IPS DF 6.9 (cell line): ENCODE results near the gene NCOA1.
A peak's percentile ranks its signal among the peaks of the same experiment; 100 is the strongest.
"Not testable (repeated sequence)": the region's sequence is repeated elsewhere in the genome, so short reads cannot be mapped to it uniquely, and the experiment has no call there.

ENCODE experiments used
- DNase-seq: peaks from one replicate; pipeline ENCODE4 v3.0.0-alpha.2; 2013; ENCODE audit warnings: low read depth, low spot score
- H3K27ac ChIP-seq: one replicate; pipeline ENCODE4 v1.5.1; 2013; ENCODE audit warnings: low read length, control low read depth
- H3K27me3 ChIP-seq: 2 replicates; pipeline ENCODE4 v1.6.1; 2013; ENCODE audit warnings: mild to moderate bottlenecking, low read length; ENCODE audit not compliant: control insufficient read depth, insufficient read depth
- H3K36me3 ChIP-seq: 2 replicates; pipeline ENCODE4 v1.6.1; 2013; ENCODE audit warnings: low read length; ENCODE audit not compliant: control insufficient read depth, insufficient read depth
- H3K4me1 ChIP-seq: 2 replicates; pipeline ENCODE4 v1.6.1; 2013; ENCODE audit warnings: low read length; ENCODE audit not compliant: control insufficient read depth, insufficient read depth
- H3K4me3 ChIP-seq: 2 replicates; pipeline ENCODE4 v1.5.1; 2013; ENCODE audit warnings: mild to moderate bottlenecking, low read length
- H3K9me3 ChIP-seq: 2 replicates; pipeline ENCODE4 v1.6.1; 2013; ENCODE audit warnings: low read length, inconsistent platforms; ENCODE audit not compliant: control insufficient read depth, insufficient read depth
- WGBS: extraction: QIAGEN DNeasy Blood & Tissue Kit; methylation state at CpG from one replicate; pipeline ENCODE4 v1.1.7; 2013; ENCODE audit warnings: mixed read lengths, missing lambda C conversion rate; ENCODE audit not compliant: insufficient read length, insufficient coverage; 5-methylcytosine and 5-hydroxymethylcytosine counted together

The NCOA1 gene

DNA sequence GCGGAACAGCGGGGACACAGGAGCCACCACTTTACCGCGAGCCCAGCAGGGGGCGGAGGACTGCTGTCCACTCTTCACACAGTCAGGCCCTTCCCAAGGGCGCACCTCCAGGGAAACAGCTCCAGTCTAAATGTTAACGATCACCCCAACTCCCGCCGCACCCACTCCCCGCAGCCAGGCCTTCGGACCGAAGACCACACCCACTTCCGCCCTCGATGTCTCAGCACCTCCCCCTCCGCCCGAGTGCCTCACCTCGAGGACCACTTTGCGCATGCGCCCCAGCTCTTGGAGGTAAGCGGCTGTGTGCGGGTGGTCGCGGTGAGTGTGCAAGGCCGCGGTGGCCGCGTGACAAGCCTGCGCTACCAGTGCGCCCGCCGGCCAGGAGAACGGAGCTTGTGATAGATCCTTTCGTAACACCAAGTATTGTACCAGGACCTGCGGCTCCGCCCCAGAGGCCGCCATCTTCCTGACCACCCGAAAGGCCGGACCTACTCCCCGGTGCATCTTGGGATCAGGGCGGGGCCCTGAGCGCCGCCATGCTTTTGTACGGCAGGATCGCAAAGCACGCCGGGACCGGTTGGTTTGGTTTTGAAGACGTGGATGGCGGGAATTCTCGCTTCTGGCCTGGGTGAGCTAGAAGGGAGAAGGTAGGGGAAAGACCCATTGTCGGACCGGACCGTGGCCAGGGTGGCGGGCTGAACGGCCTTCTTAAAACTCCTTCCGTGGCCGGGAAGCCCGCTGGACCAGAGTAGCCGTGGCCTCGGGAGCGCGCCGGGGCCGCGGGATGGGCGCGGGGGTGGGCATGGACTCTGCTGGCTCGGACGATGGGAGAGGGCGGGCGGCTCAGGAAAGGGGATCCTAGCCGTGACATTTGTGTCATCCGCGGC, 302.1 kb downstream of the NCOA1 start, which contains the start of the genes CENPO and PTRHD1:
Gene CENPO (plus strand): TSS at position 552 of the 887 bp plus-strand sequence. CDS start 495 bp downstream, outside the sequence.
Gene PTRHD1 (minus strand): TSS at position 518 of the 887 bp plus-strand sequence. CDS start 14 bp downstream, at position 504.
- H3K4me1 ChIP-seq = no peaks in the 10 kb centered on the region; the same call in 1 of the 2 replicates
- WGBS = no CpG with 5 or more reads among the region's 74 CpGs
- H3K9me3 ChIP-seq = no peaks in the 10 kb centered on the region
- H3K27ac ChIP-seq = no peak within 1 kb of the TSS
- H3K36me3 ChIP-seq = no peaks in the 10 kb centered on the region; the same call in 1 of the 2 replicates
- no peaks in the 10 kb centered on the region for H3K27me3 ChIP-seq
- peak; percentile 90 for DNase-seq
- peak within 1 kb of the TSS; percentile 89 for H3K4me3 ChIP-seq

DNA sequence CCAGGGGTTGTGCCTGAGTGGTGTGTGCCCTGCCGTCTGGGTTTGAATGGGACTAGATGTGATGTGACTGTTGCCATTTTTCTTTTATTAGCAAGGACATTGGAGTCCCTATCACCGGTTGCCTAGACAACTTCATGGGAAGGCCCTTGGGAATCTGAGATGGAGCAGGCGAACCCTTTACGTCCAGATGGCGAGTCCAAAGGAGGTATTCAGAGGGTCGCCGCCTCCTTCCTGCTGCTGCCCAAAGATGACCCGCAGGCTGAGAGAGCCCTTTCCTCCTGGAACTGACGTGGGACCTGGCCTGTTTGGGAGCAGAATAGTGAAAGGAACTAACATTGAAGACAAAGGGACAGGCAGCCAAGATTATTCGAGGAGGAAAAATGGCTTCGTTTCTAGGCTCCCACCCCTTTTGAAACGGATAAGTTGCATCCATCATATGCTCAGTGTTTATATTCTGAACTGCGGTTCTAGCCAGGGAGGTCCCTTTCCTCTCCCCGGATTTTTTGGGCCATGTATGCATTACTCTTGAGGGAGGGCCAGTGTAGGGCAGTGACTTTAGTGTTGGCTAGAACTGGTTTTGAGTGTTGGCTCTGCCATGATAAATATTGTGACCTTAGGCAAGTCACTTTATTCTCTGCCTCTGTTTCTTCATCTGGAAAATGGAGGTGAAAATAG, 302.8 kb downstream of the NCOA1 start:
- no peaks in the 10 kb centered on the region; the same call in 1 of the 2 replicates for H3K4me1 ChIP-seq
- no CpG with 5 or more reads among the region's 14 CpGs for WGBS
- no peaks in the 10 kb centered on the region; the same call in 1 of the 2 replicates for H3K36me3 ChIP-seq
- no peak for DNase-seq
- no peak overlapping the region for H3K27ac ChIP-seq
- no peaks in the 10 kb centered on the region for H3K27me3 ChIP-seq
- H3K9me3 ChIP-seq = no peaks in the 10 kb centered on the region
- peak overlapping the region; percentile 89 for H3K4me3 ChIP-seq

DNA sequence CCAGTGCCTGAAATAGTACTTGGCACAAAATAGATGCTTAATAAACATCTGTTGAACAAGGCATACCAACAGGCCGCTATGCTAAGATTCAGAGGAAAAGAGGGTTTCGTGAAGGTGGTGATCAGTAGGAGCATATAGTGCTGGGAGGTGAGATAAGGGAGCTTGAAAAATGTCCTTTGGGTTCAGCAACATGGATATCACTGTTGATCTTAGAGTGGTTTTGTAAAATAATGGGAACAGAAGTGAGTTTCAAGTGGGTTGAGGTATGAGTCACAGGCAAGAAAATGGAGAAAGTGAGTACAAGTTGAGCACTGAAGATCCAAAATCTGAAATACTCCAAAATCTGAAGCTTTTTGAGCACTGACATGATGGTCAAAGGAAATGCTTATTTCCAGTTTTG, 306.6 kb downstream of the NCOA1 start:
- Histone ChIP-seq H3K36me3 (peaks cover 7% of the 10 kb centered on the region), H3K4me1 (no peaks in the 10 kb centered on the region)
- no CpG with 5 or more reads among the region's 2 CpGs for WGBS

DNA sequence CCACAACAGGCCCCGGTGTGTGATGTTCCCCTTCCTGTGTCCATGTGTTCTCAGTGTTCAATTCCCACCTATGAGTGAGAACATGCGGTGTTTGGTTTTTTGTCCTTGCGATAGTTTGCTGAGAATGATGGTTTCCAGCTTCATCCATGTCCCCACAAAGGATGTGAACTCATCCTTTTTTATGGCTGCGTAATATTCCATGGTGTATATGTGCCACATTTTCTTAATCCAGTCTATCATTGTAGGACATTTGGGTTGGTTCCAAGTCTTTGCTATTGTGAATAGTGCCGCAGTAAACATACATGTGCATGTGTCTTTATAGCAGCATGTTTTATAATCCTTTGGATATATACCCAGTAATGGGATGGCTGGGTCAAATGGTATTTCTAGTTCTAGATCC, 309.4 kb downstream of the NCOA1 start:
- DNase-seq, H3K36me3 ChIP-seq, H3K4me1 ChIP-seq, H3K4me3 ChIP-seq, H3K27me3 ChIP-seq, H3K27ac ChIP-seq, H3K9me3 ChIP-seq: not testable (repeated sequence)
- no CpG with 5 or more reads among the region's 5 CpGs for WGBS

More for the DNA sequence above, 306.6 kb downstream of the NCOA1 start:
- Histone ChIP-seq H3K27me3 (no peaks in the 10 kb centered on the region), H3K9me3 (no peaks in the 10 kb centered on the region), H3K27ac (no peak overlapping the region), H3K4me3 (no peak overlapping the region)
- DNase-seq = no peak

DNA sequence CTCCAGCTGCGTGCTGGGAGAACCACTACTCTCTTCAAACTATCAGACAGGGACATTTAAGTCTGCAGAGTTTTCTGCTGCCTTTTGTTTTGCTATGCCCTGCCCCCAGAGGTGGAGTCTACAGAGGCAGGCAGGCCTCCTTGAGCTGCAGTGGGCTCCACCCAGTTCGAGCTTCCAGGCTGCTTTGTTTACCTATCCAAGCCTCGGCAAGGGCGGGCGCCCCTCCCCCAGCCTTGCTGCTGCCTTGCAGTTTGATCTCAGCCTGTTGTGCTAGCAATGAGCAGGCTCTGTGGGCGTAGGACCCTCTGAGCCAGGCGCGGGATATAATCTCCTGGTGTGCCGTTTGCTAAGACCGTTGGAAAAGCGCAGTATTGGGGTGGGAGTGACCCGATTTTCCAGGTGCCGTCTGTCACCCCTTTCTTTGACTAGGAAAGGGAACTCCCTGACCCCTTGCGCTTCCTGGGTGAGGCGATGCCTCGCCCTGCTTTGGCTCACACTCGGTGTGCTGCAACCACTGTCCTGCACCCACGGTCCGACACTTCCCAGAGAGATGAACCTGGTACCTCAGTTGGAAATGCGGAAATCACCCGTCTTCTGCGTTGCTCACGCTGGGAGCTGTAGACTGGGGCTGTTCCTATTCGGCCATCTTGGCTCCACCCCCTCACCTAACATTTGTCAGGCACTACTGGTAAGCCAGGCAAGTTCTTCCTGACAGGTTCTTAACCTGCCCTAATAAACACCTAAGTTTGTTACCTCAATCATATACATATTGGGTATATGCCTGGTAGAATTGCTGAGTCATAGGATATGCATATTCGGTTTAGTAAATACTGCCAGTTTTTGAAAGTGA, 315.0 kb downstream of the NCOA1 start:
- not testable (repeated sequence) for H3K4me1 ChIP-seq, H3K27me3 ChIP-seq, H3K27ac ChIP-seq, DNase-seq, H3K4me3 ChIP-seq, H3K9me3 ChIP-seq, H3K36me3 ChIP-seq
- no CpG with 5 or more reads among the region's 25 CpGs for WGBS

DNA sequence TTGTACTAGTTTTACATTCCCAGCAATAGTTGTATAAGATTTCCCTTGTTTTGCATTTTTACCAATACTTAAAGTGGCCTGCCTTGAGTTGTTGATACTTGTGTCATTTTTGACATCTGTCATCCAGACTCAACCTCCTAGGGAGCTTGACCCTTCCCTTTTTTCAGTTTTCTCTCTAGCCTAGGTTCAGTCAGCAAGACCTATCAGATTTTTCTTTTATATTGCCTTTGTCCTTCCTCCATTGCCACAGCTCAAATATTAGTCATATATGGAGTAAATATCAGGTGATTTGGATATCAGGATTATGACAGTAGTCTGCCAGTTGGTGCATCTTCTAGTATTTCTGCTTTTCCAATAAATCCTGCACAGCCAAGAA, 315.6 kb downstream of the NCOA1 start:
- peaks cover 9% of the 10 kb centered on the region; the same call in 1 of the 2 replicates for H3K36me3 ChIP-seq
- no peaks in the 10 kb centered on the region for H3K27me3 ChIP-seq
- H3K4me3 ChIP-seq = no peak overlapping the region
- no peaks in the 10 kb centered on the region for H3K4me1 ChIP-seq
- H3K9me3 ChIP-seq = peaks cover 2% of the 10 kb centered on the region; the same call in 1 of the 2 replicates
- H3K27ac ChIP-seq = no peak overlapping the region
- DNase-seq = no peak

DNA sequence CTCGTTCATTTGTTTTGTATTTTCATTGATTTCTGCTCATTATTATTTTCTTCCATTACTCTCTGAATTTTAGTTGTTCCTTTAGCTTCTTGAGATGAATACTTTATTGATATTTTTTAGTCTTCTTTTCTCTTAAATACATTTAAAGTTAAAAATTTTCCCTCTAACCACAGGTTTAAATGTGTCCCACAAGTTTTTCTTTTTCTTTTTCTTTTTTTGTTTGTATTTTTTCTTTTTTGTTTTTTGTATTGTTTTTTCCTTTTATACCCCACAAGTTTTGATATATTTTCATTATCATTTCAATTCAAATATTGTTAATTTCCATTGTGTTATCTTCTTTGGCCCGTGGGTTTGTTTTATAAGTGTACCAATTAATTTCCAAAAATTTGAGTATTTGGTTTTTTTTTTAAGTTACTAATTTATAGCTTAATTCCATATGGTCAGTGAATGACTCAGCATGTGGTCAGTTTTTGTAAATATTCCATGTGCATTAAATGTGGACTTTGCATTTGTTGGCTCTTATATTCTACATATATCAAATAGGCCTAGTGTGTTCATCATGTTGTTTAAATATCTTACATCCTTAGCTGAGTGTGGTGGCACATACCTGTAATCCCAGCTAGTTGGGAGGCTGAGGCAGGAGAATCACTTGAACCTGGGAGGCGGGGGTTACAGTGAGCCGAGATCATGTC, 318.4 kb downstream of the NCOA1 start:
- peaks cover 2% of the 10 kb centered on the region; the same call in 1 of the 2 replicates for H3K9me3 ChIP-seq
- H3K4me3 ChIP-seq = no peak overlapping the region
- H3K4me1 ChIP-seq = no peaks in the 10 kb centered on the region
- no peak overlapping the region for H3K27ac ChIP-seq
- no peak for DNase-seq
- H3K27me3 ChIP-seq = no peaks in the 10 kb centered on the region
- H3K36me3 ChIP-seq = peaks cover 9% of the 10 kb centered on the region; the same call in 1 of the 2 replicates
- WGBS = no CpG with 5 or more reads among the region's 4 CpGs

DNA sequence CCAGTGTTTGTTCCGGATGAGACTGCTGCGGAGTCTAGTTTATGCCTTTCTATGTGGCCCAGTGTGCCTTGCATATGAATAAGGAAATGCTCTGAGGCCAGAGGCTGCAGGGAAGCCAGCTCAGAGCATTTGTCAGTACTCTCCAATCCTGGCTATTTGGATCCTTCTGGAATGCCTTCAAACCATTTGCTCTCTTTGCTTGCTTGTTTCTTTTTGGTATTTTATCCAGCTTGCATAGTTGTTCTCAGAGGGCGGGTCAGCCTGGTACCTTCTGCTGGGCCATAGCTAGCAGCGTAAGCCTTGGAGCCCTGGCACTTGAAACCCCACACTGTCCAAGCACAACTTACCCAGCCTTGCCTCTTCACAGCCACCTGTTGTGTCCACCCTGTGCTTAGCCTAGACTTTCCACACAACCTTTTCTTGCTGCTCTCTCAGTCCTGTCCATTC, 322.7 kb downstream of the NCOA1 start:
- H3K36me3 ChIP-seq = peaks cover 17% of the 10 kb centered on the region; the same call in 1 of the 2 replicates
- no peaks in the 10 kb centered on the region for H3K4me1 ChIP-seq
- H3K9me3 ChIP-seq = no peaks in the 10 kb centered on the region
- H3K4me3 ChIP-seq = no peak overlapping the region
- no CpG with 5 or more reads among the region's 4 CpGs for WGBS
- no peak overlapping the region for H3K27ac ChIP-seq
- no peaks in the 10 kb centered on the region for H3K27me3 ChIP-seq
- no peak for DNase-seq

DNA sequence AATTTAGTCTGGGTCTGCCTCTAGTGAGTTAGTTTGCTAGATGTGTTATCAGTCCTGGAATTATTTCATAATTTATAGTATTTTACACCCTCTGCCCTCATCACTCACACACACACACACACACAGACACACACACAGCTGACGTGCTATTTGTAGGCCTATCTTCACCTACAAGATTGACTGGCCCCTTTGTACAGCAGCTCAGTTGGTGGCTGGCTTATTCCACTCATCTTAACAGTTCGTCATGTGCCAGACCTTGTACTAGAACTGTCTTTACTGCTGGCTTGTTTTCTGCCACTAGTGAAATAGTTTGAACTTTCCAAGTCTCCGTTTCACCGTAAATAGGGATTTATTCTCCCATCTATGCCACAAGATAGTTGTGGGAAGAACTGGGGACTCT, 323.5 kb downstream of the NCOA1 start:
- H3K9me3 ChIP-seq = no peaks in the 10 kb centered on the region
- no peak overlapping the region for H3K27ac ChIP-seq
- H3K36me3 ChIP-seq = peaks cover 21% of the 10 kb centered on the region

More for the DNA sequence above, 323.5 kb downstream of the NCOA1 start:
- H3K27me3 ChIP-seq = no peaks in the 10 kb centered on the region
- WGBS = no CpG with 5 or more reads among the region's 4 CpGs
- H3K4me1 ChIP-seq = no peaks in the 10 kb centered on the region
- no peak overlapping the region for H3K4me3 ChIP-seq
- no peak for DNase-seq
